Activated CD4-positive, CD25-positive, alpha-beta regulatory T cell treated with anti-CD3 and anti-CD28 coated beads, Interleukin-2, amount 50 U/mL, for 72 hours (primary cell): ENCODE data around the gene DRC7.
"Not testable (repeated sequence)": the region's sequence is repeated elsewhere in the genome, so short reads cannot be mapped to it uniquely, and the experiment has no call there.

Source experiments
- DNase-seq: peaks from one replicate; pipeline ENCODE4 v3.0.0; 2021

DRC7 gene

GRCh38 chr16:57740423-57741071 is 45.9 kb downstream of the DRC7 start:
- no peak for DNase-seq

- no peak for DNase-seq
Measured at GRCh38 chr16:57741660-57742191, 47.1 kb downstream of the DRC7 start.

DNA sequence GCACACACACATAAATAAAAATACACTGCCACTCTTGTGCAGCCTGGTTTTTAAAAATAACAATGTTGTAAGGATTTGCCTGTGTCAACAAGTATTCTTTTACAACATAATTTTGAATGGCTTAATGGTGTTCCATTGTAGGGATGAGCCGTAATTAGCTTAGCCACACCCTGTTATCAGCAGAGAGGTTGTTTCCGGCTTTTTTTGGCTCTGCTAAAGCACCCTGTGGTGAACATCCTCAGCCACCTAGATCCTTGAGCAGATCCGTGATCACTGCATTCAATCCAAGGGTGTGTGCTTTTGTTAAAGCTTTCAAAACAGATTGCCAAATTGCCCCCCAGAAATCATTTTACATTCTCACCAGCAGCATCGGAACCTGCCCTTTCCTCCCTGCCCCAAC is 47.9 kb downstream of the DRC7 start:
- DNase-seq: no peak

DNA sequence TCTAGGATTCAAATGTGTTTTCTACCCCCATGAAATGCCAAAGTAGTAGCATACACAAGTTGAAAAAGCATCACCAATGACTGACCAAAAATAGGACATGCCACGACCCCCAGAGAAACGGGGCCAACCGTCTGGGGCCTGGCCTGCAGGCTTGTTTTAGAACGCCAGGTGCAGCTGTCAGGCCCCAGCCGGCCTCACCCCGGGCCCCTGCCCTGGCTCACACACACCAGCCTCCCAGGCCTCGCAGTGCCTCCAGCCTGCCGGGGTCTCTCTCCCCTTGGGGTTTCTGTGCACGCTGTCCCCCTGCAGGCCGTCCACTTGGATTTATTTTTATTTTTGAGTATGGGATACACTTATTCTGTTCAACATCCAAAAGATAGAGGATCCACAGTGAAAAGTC is 48.9 kb downstream of the DRC7 start:
- no peak for DNase-seq

DNA sequence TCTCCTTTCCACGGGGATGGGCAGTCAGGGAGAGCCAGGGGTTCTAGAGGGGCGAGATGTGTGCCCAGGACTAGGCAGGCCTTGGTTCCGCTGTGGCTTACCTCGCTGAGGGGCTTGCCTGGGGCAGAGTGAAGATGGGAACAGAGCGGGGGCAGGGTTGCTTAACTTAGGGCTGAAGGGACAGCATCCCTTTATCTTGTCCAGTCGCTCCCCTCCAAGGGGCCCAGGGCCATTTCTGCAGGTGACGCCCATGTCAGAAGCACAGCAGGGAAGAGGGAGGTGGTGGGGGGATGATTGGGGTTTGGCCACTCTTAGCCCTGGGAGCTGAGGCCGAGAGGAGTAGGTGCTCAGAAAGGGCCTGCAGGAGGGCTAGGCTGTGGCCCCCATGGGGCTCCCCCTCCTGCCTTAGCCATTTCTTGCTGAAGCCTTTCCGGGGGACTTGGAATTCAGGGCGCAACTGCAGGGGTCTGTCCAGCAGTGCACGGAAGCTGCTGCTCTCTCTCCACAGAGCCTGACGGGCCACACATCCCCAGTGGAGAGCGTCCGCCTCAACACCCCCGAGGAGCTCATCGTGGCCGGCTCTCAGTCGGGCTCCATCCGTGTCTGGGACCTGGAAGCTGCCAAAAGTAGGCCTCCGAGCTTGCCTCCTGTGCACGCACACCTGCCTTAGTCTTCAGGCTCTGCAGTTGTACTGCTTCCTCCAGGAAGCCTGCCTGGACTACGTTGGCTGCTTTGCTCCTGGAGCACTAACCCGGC is 49.5 kb downstream of the DRC7 start:
- DNase-seq: no peak

GRCh38 chr16:57744642-57744903 is 50.0 kb downstream of the DRC7 start:
- DNase-seq: no peak

DNA sequence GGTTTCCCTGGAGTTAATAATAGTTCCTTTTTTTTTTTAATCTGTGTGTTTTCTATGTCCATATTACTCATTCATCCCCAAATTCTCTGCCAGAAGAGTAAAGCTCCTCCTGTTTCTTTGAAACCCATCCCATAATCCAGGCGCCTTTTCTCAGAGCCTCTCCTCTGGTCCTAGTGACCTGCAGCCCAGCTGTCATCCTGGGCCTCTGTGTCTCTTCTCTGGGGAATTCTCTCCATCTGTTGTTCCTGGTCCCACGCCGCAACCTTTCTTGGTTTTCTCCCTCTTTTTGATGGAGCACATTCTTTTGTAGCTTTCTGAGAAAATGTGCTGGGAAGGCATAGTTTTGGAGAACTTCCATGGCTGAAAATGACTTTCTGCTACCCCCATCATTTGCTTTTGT is 51.2 kb downstream of the DRC7 start:
- DNase-seq: no peak

- not testable (repeated sequence) for DNase-seq
Measured at GRCh38 chr16:57746316-57746715, 51.7 kb downstream of the DRC7 start.

DNA sequence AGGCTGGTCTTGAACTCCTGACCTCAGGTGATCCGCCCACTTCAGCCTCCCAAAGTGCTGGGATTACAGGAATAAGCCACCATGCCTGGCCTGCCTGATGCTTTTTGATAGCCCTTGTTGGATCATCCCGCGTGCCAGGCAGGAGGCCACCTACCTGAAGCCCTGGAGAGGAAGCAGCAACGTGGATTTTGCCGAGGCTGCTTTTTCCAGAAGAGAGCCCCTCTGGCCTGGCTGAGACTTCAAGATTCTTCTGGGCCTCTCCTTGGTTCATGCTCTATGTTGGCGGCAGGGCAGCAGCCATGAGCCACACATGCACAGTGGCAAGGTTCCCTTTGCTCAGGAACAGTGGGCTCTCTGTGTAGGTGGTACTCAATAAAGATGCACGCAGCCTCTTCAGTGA is 52.5 kb downstream of the DRC7 start:
- DNase-seq: no peak

GRCh38 chr16:57747496-57747895 is 52.9 kb downstream of the DRC7 start:
- DNase-seq: no peak

DNA sequence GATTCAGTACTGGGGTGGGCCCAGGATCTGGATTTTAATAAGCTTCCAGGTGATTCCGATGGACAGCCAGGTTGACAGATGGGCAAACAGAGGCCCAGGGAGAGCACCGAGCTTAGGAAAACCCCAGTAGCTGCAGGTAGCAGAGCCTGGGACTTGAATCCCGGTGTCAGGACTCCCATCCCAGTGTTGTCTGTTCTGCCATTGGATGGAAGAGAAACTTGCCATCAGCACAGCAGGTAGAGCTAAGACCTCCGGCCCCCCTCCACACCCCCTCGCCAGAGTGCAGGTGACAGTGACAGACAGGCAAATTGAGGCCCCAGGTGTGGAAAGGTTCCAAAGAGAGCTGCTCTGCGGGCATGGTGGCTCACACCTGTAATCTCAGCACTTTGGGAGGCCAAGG is 53.4 kb downstream of the DRC7 start:
- DNase-seq: no peak

DNA sequence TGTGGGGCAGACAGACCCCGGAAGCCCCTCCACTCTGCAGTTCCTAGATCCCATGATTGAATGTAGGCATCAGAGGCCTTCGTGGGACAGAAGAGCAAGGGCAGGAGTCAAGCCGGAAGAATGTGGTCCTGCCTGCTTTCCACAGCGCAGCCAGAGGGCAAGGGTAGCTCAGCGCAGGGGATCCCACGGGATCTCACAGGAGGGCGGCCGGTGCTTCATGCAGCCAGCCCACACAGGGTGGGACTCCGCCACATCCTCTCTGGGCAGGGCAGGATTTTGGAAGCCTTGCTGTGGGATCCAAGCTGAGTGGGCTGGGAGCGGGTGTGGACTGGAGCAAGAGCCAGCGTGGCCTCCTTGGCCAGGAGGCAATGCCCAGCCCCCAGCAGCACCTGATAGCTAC is 54.0 kb downstream of the DRC7 start:
- no peak for DNase-seq

- no peak for DNase-seq
Measured at GRCh38 chr16:57749101-57749692, 54.6 kb downstream of the DRC7 start.

- DNase-seq: no peak
Measured at GRCh38 chr16:57749856-57750452, 55.3 kb downstream of the DRC7 start.

- DNase-seq: no peak
Measured at GRCh38 chr16:57750796-57751538, 56.4 kb downstream of the DRC7 start.

DNA sequence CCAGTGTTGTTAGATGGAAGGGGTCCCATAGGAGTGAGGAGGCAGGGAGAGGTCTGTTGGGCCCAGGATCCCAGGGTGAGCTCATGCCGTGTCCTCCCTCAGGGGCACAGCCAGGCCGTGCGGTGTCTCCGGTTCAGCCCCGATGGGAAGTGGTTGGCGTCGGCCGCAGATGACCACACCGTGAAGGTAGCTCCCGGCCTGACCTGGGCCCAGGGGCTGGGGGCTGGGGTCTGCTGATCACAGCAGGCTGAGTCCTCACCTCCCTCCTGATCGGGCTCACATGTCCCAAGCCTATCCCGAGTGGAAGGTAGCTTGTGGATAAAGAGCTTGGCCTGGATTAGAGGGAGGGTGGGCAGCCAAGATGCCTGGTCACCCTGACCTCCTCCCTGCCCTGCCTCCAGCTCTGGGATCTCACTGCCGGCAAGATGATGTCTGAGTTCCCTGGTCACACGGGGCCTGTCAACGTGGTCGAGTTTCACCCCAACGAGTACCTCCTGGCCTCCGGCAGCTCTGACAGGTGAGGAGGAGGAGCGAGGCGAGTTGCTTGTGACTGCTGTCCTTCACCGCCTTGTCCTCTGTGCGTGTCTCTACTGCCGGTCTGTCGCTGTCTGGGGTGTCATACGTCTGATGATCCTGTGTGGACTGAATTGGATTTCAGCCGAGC is 57.1 kb downstream of the DRC7 start:
- DNase-seq: no peak

GRCh38 chr16:57752203-57752580 is 57.6 kb downstream of the DRC7 start:
- DNase-seq: no peak

DNA sequence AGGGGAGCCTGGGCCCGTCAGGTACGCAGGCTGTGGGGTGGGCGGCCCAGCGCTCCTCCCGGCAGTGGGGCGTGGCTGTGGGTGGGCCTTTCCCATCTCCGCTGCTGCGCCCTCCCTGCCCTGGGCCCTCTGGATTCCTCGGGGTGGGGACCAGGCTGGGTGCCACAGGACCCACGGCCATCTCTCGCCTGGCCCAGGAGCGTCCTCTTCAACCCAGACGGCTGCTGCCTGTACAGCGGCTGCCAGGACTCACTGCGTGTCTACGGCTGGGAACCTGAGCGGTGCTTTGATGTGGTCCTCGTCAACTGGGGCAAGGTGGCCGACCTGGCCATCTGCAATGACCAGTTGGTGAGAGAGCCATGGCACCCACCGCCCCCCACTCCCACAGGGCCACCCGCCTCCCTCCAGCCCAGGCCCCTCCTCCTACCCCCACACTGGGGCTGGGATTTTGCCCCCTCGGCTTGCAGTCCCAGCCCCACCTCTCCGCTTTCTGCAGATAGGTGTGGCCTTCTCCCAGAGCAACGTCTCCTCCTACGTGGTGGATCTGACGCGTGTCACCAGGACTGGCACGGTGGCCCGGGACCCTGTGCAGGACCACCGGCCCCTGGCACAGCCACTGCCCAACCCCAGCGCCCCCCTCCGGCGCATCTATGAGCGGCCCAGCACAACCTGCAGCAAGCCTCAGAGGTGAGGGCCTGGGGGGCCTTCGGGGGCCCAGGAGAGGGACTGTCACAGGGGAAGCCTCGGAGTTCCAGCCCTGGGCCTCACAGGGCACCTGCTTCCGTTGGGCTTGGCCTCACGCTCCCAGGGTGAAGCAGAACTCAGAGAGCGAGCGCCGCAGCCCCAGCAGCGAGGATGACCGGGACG is 58.2 kb downstream of the DRC7 start:
- no peak for DNase-seq

GRCh38 chr16:57753448-57754353 is 59.1 kb downstream of the DRC7 start:
- DNase-seq: no peak

GRCh38 chr16:57754354-57755060 is 59.9 kb downstream of the DRC7 start:
- no peak for DNase-seq
